Measurements from ENCODE around the gene NEBL. TPM values are rescaled to one million over a fixed set of nuclear protein-coding genes. Genes with fewer than 3 reads are reported as not detected.

NEBL gene
- total RNA-seq, 1 donor from 2014 or later, result 2.0 TPM

DNA sequence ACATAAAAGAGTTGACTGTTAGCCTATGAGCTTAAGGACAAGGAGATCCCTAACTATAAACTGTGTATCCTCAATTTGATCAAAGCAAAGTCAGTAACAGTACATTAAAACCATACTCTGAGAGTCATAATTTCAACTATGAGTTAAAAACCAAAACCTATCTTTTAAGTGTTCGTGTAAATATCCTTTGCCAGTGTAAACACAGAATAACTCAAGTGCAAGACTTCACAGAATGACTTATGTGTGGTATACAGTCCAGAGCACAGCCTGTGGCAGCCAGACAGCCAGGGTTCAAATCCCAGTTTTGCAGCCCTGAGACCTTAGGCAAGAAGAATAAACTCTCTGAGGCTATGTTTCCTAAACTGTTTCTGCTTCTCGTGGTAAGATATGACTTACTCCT, 30.3 kb upstream of the NEBL start:
- Mint-ChIP-seq H3K4me1 (ENCODE audit: low read depth) (no peaks in the 10 kb centered on the region), H3K9me3 (ENCODE audit: low read depth) (peaks cover 4% of the 10 kb centered on the region), H3K36me3 (ENCODE audit: low read depth) (no peaks in the 10 kb centered on the region), H3K27ac (ENCODE audit: unreplicated experiment) (no peak overlapping the region), H3K4me3 (ENCODE audit: unreplicated experiment) (no peak overlapping the region), H3K27me3 (ENCODE audit: low read depth) (peaks cover 23% of the 10 kb centered on the region)
- no peak for DNase-seq (ENCODE audit: low spot score)
- TF ChIP-seq, protein P1, sequence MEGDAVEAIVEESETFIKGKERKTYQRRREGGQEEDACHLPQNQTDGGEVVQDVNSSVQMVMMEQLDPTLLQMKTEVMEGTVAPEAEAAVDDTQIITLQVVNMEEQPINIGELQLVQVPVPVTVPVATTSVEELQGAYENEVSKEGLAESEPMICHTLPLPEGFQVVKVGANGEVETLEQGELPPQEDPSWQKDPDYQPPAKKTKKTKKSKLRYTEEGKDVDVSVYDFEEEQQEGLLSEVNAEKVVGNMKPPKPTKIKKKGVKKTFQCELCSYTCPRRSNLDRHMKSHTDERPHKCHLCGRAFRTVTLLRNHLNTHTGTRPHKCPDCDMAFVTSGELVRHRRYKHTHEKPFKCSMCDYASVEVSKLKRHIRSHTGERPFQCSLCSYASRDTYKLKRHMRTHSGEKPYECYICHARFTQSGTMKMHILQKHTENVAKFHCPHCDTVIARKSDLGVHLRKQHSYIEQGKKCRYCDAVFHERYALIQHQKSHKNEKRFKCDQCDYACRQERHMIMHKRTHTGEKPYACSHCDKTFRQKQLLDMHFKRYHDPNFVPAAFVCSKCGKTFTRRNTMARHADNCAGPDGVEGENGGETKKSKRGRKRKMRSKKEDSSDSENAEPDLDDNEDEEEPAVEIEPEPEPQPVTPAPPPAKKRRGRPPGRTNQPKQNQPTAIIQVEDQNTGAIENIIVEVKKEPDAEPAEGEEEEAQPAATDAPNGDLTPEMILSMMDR (IDR thresholded peaks at IDR 0.05), result no peak

DNA sequence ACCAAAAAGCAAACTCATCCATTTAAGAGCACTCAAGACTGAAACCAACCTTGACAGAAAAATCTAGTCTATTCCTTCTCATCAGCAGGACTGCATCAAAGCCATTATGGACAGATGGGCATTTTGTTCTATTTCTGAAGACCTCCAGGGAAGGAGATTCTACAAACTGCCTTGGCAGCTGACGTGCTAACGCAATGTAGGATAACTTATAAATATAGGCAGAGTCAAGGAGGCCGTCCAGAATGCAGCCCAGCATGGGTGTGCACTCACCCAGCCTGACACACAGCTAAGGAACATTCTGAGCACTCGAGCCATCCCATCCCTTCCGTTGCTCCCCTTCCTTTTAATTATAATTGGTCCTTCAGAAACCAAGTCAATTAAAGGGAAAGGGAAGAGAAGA, 25.3 kb upstream of the NEBL start:
- H3K4me3 Mint-ChIP-seq (ENCODE audit: unreplicated experiment), result no peak overlapping the region
- TF ChIP-seq, protein P1 (IDR thresholded peaks at IDR 0.05), result no peak
- no peaks in the 10 kb centered on the region for H3K36me3 Mint-ChIP-seq (ENCODE audit: low read depth)
- H3K9me3 Mint-ChIP-seq (ENCODE audit: low read depth), result no peaks in the 10 kb centered on the region
- H3K27me3 Mint-ChIP-seq (ENCODE audit: low read depth), result peaks cover 11% of the 10 kb centered on the region
- H3K27ac Mint-ChIP-seq (ENCODE audit: unreplicated experiment), result no peak overlapping the region
- no peak for DNase-seq (ENCODE audit: low spot score)
- H3K4me1 Mint-ChIP-seq (ENCODE audit: low read depth), result no peaks in the 10 kb centered on the region

DNA sequence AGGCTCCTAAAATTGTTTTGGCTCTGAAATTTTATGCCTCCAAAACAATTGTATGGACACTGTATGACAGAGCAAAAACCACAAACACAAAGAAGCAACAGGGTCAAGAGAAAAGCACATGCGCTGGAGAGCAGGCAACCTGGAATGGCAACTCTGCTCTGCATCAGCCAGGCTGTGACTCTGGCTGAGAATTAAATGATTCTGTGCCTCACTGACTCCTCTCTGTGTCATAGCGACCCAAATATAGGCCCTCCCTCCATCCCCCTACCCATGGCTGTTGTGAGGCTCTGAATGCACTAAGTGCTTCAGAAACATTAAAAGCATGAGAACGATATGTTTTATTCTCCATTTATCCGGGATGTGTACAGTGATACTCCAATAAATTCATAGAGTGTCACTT, 24.9 kb upstream of the NEBL start:
- Mint-ChIP-seq H3K27ac (ENCODE audit: unreplicated experiment) (no peak overlapping the region), H3K27me3 (ENCODE audit: low read depth) (peaks cover 11% of the 10 kb centered on the region)

DNA sequence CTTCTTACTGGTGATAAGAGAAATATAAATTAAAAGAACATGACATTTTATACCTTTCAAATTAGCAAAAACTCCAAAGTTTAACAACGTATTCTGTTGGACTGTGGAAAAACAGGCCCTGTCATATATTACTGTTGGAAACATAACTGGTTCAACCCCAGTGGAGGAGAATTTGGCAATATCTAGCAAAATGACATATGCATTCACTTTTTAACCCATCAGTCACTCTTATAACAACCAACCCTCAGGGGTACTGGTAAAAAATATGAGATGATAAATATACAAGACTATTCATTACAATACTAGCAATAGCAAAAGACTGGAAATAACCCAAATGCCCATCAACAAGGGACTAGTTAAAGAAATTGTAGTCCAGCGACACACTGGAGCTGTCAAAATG, 22.9 kb upstream of the NEBL start:
- no peak overlapping the region for H3K4me3 Mint-ChIP-seq (ENCODE audit: unreplicated experiment)
- H3K4me1 Mint-ChIP-seq (ENCODE audit: low read depth), result no peaks in the 10 kb centered on the region
- H3K27me3 Mint-ChIP-seq (ENCODE audit: low read depth), result peaks cover 4% of the 10 kb centered on the region
- H3K27ac Mint-ChIP-seq (ENCODE audit: unreplicated experiment), result no peak overlapping the region
- no peak for DNase-seq (ENCODE audit: low spot score)
- H3K36me3 Mint-ChIP-seq (ENCODE audit: low read depth), result no peaks in the 10 kb centered on the region
- TF ChIP-seq, protein P1 (IDR thresholded peaks at IDR 0.05), result no peak
- H3K9me3 Mint-ChIP-seq (ENCODE audit: low read depth), result no peaks in the 10 kb centered on the region

More for the DNA sequence above, 24.9 kb upstream of the NEBL start:
- TF ChIP-seq, protein P1 (IDR thresholded peaks at IDR 0.05), result no peak
- no peak overlapping the region for H3K4me3 Mint-ChIP-seq (ENCODE audit: unreplicated experiment)
- no peaks in the 10 kb centered on the region for H3K4me1 Mint-ChIP-seq (ENCODE audit: low read depth)
- no peaks in the 10 kb centered on the region for H3K36me3 Mint-ChIP-seq (ENCODE audit: low read depth)
- no peak for DNase-seq (ENCODE audit: low spot score)
- no peaks in the 10 kb centered on the region for H3K9me3 Mint-ChIP-seq (ENCODE audit: low read depth)

DNA sequence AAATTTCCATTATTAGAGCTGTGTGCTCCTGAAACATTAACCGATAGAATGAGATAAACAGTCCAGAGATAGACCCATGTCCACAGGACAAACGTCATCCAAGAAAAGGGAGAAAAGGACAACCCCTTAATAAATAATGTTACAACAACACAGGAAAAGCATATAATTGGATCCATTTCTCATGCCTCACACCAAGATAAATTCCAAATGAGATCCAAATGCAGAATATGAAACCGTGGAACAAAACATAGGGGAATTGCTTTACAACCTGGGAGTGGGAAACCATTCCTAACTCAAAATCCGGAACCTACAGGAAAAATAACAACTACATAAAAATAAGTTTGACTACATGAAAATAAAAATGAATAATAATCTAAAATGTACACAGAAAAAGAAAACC, 22.4 kb upstream of the NEBL start:
- TF ChIP-seq, protein P1 (IDR thresholded peaks at IDR 0.05), result no peak
- H3K4me1 Mint-ChIP-seq (ENCODE audit: low read depth), result no peaks in the 10 kb centered on the region
- no peak overlapping the region for H3K4me3 Mint-ChIP-seq (ENCODE audit: unreplicated experiment)
- H3K27me3 Mint-ChIP-seq (ENCODE audit: low read depth), result peaks cover 4% of the 10 kb centered on the region
- no peak for DNase-seq (ENCODE audit: low spot score)
- H3K9me3 Mint-ChIP-seq (ENCODE audit: low read depth), result no peaks in the 10 kb centered on the region
- no peaks in the 10 kb centered on the region for H3K36me3 Mint-ChIP-seq (ENCODE audit: low read depth)
- H3K27ac Mint-ChIP-seq (ENCODE audit: unreplicated experiment), result no peak overlapping the region

Data from chondrocyte (in vitro differentiated cells).